ENCODE measurements around the gene TRIM24.

TRIM24 gene

GRCh38 chr7:138630059-138630610, 170.1 kb downstream of the TRIM24 start:
- no peak for DNase-seq

- DNase-seq = no peak
Measured at GRCh38 chr7:138632384-138632783, 172.3 kb downstream of the TRIM24 start.

GRCh38 chr7:138632826-138633602, 173.0 kb downstream of the TRIM24 start:
- no peak for DNase-seq

Data from CD4-positive, alpha-beta T cell treated with Interleukin-6 for 4 hours (primary cell).